Activated CD8-positive, alpha-beta T cell treated with anti-CD3 and anti-CD28 coated beads for 36 hours (primary cell): ENCODE data around the gene FBXO46. TPM values are rescaled to one million over a fixed set of nuclear protein-coding genes. Genes with fewer than 3 reads are reported as not detected.

Experiments
- ATAC-seq: fragments of 200-7000 bp; cut with Tn5 transposase; one replicate; pipeline ENCODE4 v1.10.0; 2021; ENCODE audit warnings: mild to moderate bottlenecking, moderate library complexity
- CTCF ChIA-PET: fragments of 350-600 bp; sonication (Branson Sonifier 250); formaldehyde crosslinking; loops from one replicate; lab custom pipeline; 2021; ENCODE audit warnings: antibody characterized with exemption; lab: Charles Lee
- POLR2A ChIA-PET: fragments of 350-600 bp; sonication (Branson Sonifier 250); formaldehyde crosslinking; loops from one replicate; lab custom pipeline; 2021; ENCODE audit warnings: antibody characterized with exemption; lab: Charles Lee
- DNase-seq: peaks from one replicate; pipeline ENCODE4 v3.0.0-alpha.2; 2020
- H3K27ac Mint-ChIP-seq: one replicate; pipeline ENCODE4 v1.8.0; 2021; ENCODE audit warnings: mild to moderate bottlenecking, mixed read lengths
- H3K27me3 Mint-ChIP-seq: one replicate; pipeline ENCODE4 v1.8.0; 2021; ENCODE audit warnings: mixed read lengths
- H3K36me3 Mint-ChIP-seq: one replicate; pipeline ENCODE4 v1.8.0; 2021; ENCODE audit warnings: low read depth, mixed read lengths
- H3K4me1 Mint-ChIP-seq: one replicate; pipeline ENCODE4 v1.8.0; 2021; ENCODE audit warnings: low read depth, mixed read lengths
- H3K4me3 Mint-ChIP-seq: one replicate; pipeline ENCODE4 v1.8.0; 2021; ENCODE audit warnings: mild to moderate bottlenecking, moderate library complexity, mixed read lengths
- H3K9me3 Mint-ChIP-seq: one replicate; pipeline ENCODE4 v1.8.0; 2021; ENCODE audit warnings: mixed read lengths
- CTCF ChIP-seq: fragments of 200-600 bp; IDR thresholded peaks from one replicate; pipeline ENCODE4 v1.8.0; 2022; ENCODE audit warnings: antibody characterized with exemption, mild to moderate bottlenecking
- intact Hi-C: fragments of 100-400 bp; cut with micrococcal nuclease; formaldehyde crosslinking; loops from one replicate; pipeline ENCODE4 v1.10.0; 2022
- total RNA-seq, 2 experiments: library from RNA; stranded (reverse); gene quantifications; one replicate each; pipeline ENCODE4 v1.2.3, GENCODE V29; 2021

FBXO46 gene
- total RNA-seq, 2 experiments from 2014 or later: 28.6 to 34.7 TPM

DNA sequence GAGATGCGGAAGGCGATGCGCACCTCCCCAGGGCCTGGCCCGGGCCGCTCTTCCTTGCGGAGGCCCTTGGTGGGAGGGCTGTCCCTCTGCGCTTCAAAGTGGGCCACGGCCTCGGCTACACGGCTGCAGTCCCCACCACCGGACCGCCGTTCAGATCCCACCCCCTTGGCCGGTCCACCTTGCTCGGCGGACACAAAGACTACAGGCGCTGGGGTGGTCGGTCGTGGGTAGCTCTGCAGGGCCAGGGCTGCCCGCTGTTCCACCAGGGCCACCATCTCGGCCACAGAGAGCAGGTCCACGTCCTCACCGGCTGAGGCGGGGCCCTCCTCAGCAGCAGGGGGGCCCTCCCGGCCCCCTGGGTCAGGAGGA, 18.0 kb downstream of the FBXO46 start:
- ATAC-seq (no peak), DNase-seq (no peak)
- Mint-ChIP-seq H3K27me3 (no peaks in the 10 kb centered on the region), H3K4me1 (peaks cover 31% of the 10 kb centered on the region), H3K27ac (no peak overlapping the region), H3K36me3 (peaks cover 16% of the 10 kb centered on the region), H3K4me3 (no peak overlapping the region), H3K9me3 (no peaks in the 10 kb centered on the region)
- CTCF ChIA-PET: no interaction called here
- intact Hi-C loops: no loop called here
- TF ChIP-seq CTCF: no peak
- POLR2A ChIA-PET: interaction anchor here (0.8 to 1.6 kb wide), 5 partner anchors 8 to 20 kb away, joined by 3 to 4 read pairs (median 3); partner anchors contain the start of gene QPCTL

DNA sequence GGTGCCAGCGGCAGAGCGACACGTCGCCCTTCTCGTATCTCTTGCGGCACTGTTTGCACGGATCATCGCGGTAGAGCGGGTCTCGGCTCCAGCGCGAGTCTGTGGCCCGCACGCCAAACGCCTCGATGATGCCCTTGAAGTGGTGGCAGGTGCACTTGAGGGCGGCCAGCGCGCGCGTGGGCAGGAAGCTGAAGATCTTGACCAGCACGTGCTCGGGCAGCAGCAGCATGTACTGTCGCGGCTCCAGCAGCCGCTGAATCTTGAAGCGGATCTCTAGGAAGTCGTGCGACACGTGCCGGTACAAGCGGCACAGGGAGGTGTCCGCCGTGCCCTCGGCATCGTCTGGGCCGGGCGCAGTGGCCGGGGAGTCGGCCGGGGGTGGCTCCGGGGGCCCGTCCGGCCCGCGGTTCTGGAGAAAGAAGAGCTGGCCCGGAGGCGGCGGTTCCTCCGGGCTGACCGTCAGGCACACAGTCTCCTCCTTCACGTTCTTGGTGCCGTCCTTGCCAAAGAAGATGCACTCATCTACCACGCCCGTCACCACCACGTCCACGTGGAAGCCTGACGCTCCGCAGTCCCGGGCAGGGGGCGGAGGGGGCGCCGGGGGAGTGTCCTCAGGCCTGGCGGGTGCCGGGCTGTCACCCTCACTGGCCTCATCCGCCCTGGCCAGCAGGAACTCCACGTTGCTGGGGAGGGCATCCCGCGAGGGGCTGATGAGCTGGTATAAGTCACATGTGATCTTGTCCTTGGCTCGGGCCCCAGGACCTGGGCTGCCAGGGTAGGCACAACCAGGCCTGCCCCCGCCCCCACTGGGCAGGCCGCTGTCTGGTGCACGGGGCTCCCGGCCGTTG, 18.6 kb downstream of the FBXO46 start:
- ChIA-PET CTCF (interaction anchor here (1.1 kb wide), 1 partner anchor 31 kb away, joined by 3 read pairs; no protein-coding TSS in a partner anchor), POLR2A (interaction anchor here (0.8 to 1.1 kb wide), 4 partner anchors 8 to 20 kb away, joined by 3 to 4 read pairs (median 4); partner anchors contain the start of gene QPCTL)
- DNase-seq (no peak), ATAC-seq (no peak)
- no peaks in the 10 kb centered on the region for H3K9me3 Mint-ChIP-seq
- no peak overlapping the region for H3K27ac Mint-ChIP-seq
- no peaks in the 10 kb centered on the region for H3K27me3 Mint-ChIP-seq
- intact Hi-C loops: no loop called here
- no peak overlapping the region for H3K4me3 Mint-ChIP-seq
- H3K36me3 Mint-ChIP-seq: peaks cover 16% of the 10 kb centered on the region
- H3K4me1 Mint-ChIP-seq: peaks cover 31% of the 10 kb centered on the region
- TF ChIP-seq CTCF: no peak

DNA sequence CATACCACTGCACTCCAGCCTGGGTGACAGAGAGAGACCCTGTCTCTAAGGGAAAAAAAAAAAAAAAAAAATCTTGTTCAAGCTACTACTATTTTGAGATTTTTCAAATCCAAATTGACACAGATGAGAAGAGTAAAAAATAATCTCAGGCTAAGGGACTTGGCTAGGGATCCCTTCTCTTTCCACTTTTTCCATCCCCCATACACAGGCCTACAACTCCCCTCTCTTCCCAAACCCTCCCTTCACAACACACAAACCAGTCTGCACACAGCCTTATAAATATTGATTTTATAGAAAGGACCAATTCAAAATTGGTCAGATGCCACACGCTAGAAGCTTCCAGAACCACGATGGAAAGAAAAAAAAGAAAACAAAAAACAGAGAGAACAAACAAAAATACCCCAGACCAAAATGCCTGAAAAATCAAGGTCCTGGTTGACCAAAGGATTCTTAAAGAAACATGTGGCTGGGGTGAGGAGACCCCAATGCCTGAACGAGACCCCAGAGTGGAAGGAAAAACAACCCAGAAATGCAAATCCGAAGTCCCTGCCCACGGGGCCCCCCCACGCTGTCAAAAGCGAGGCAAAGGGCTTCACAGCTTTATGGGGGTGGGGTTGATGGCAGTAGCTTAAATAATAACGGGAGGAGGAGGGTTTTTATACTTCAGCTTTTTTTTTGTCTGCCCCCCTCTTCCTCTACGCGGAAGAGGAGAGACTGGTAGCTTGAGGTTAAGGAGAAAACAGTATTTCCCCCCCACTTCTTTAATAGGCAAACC, 20.2 kb downstream of the FBXO46 start:
- Mint-ChIP-seq H3K27ac (peak overlapping the region; percentile 39), H3K36me3 (peaks cover 16% of the 10 kb centered on the region), H3K9me3 (no peaks in the 10 kb centered on the region), H3K4me3 (no peak overlapping the region), H3K27me3 (no peaks in the 10 kb centered on the region), H3K4me1 (peaks cover 21% of the 10 kb centered on the region)
- CTCF ChIA-PET: interaction anchor here (0.9 to 2.3 kb wide), 5 partner anchors 9 to 30 kb away, joined by 3 to 9 read pairs (median 4); partner anchors contain the start of gene QPCTL
- POLR2A ChIA-PET: interaction anchor here (0.7 to 1.3 kb wide), 3 partner anchors 16 to 59 kb away, joined by 3 to 6 read pairs (median 3); partner anchors contain the start of genes QPCTL, SIX5 and SNRPD2
- TF ChIP-seq CTCF: no peak
- intact Hi-C loops: no loop called here
- no peak for ATAC-seq
- no peak for DNase-seq

DNA sequence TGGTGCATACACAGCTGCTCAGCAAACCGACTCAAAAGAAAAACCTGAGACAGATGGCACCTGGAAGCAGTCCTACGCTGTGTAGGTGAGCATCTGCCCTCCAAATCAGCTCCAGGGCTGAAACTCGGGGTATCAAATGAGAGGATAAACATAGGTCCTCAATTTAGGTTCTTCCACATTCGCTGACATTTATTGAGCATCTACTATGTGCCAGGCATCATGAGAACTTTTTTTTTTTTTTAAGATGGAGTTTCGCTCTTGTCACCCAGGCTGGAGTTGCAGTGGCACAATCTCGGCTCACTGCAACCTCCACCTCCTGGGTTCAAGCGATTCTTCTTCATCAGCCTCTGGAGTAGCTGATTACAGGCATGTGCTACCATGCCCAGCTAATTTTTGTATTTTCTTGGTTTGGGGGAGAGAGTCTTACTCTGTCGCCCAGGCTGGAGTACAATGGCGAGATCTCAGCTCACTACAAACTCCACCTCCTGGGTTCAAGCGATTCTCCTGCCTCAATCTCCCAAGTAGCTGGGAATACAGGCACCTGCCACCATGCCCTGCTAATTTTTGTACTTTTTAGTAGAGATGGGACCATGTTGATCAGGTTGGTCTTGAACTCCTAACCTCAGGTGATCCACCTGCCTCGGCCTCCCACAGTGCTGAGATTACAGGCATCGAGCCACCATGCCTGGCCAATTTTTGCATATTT, 24.8 kb downstream of the FBXO46 start:
- CTCF ChIA-PET: interaction anchor here (2.6 kb wide), 1 partner anchor 13 kb away, joined by 16 read pairs; the partner anchor contains the start of gene QPCTL
- intact Hi-C loops: no loop called here
- TF ChIP-seq CTCF: no peak
- DNase-seq (no peak), ATAC-seq (no peak)
- H3K4me3 Mint-ChIP-seq: no peak overlapping the region
- peaks cover 8% of the 10 kb centered on the region for H3K4me1 Mint-ChIP-seq
- peaks cover 37% of the 10 kb centered on the region for H3K36me3 Mint-ChIP-seq
- POLR2A ChIA-PET: interaction anchor here (0.7 to 3.7 kb wide), 7 partner anchors 9 to 1108 kb away, joined by 3 to 24 read pairs (median 3); partner anchors contain the start of genes FBXO46, QPCTL and SNRPD2
- H3K9me3 Mint-ChIP-seq: no peaks in the 10 kb centered on the region
- no peak overlapping the region for H3K27ac Mint-ChIP-seq
- H3K27me3 Mint-ChIP-seq: no peaks in the 10 kb centered on the region
